NCI-H1930 (cell line): ENCODE results near the gene GLTPD2.

Experiments
- DNase-seq, 2 experiments: peaks; one replicate each; lab custom pipeline; 2025; lab: John Stamatoyannopoulos, UW

The GLTPD2 gene

GRCh38 chr17:4771519-4772234 lies 17.1 kb upstream of the GLTPD2 start, which contains the start of gene TM4SF5:
Gene TM4SF5 (plus strand): TSS chr17:4771886. CDS start chr17:4771923, 37 bp downstream.
- no peak for DNase-seq

- no peak for DNase-seq
Observed at GRCh38 chr17:4772235-4772613, 16.5 kb upstream of the GLTPD2 start.

- no peak for DNase-seq
Observed at GRCh38 chr17:4777969-4778760, 10.6 kb upstream of the GLTPD2 start.

- no peak for DNase-seq
Observed at GRCh38 chr17:4780325-4780955, 8.3 kb upstream of the GLTPD2 start.

GRCh38 chr17:4782652-4783051 lies 6.1 kb upstream of the GLTPD2 start:
- peak; percentile 52 to 56 for DNase-seq

- DNase-seq, result no peak
Observed at GRCh38 chr17:4785311-4786105, 3.3 kb upstream of the GLTPD2 start.

GRCh38 chr17:4786106-4786511 lies 2.7 kb upstream of the GLTPD2 start, which contains the start of gene VMO1:
Gene VMO1 (minus strand): TSS chr17:4786364. CDS start chr17:4786352, 12 bp downstream.
- DNase-seq, result no peak

GRCh38 chr17:4786516-4786915 lies 2.2 kb upstream of the GLTPD2 start:
- DNase-seq, result no peak

GRCh38 chr17:4788159-4788806 lies 481 bp upstream of the GLTPD2 start:
- no peak for DNase-seq

GRCh38 chr17:4789701-4789950 lies 862 bp downstream of the GLTPD2 start:
- no peak for DNase-seq

GRCh38 chr17:4789951-4790704 lies 1.4 kb downstream of the GLTPD2 start:
- DNase-seq, result peak; percentile 86 to 90

GRCh38 chr17:4790705-4791088 lies 1.9 kb downstream of the GLTPD2 start:
- no peak for DNase-seq

GRCh38 chr17:4795168-4795567 lies 6.4 kb downstream of the GLTPD2 start:
- DNase-seq, result no peak

GRCh38 chr17:4796552-4796920 lies 7.8 kb downstream of the GLTPD2 start:
- no peak for DNase-seq

- DNase-seq, result no peak
Observed at GRCh38 chr17:4800462-4801196, 11.9 kb downstream of the GLTPD2 start.

GRCh38 chr17:4802228-4802627 lies 13.5 kb downstream of the GLTPD2 start, which contains the start of gene C17orf114:
Gene C17orf114 (minus strand): TSS chr17:4802328.
- DNase-seq, result no peak

- no peak for DNase-seq
Observed at GRCh38 chr17:4806456-4806776, 17.7 kb downstream of the GLTPD2 start.

- DNase-seq, result peak; percentile 74 to 88
Observed at GRCh38 chr17:4806777-4807604, 18.2 kb downstream of the GLTPD2 start, which contains the start of gene PLD2. Gene PLD2 (plus strand): TSS chr17:4807152. CDS start chr17:4807773, 621 bp downstream.

- DNase-seq, result no peak
Observed at GRCh38 chr17:4807605-4808377, 19.0 kb downstream of the GLTPD2 start.
